Measurements from ENCODE around the gene TEAD2. TPM values are rescaled to one million over a fixed set of nuclear protein-coding genes. Genes with fewer than 3 reads are reported as not detected.
"Not testable (repeated sequence)": the region's sequence is repeated elsewhere in the genome, so short reads cannot be mapped to it uniquely, and the experiment has no call there.

TEAD2 gene
- total and polyA plus RNA-seq, 12 donors = 5.4 to 42.8 (median 27.4) TPM

DNA sequence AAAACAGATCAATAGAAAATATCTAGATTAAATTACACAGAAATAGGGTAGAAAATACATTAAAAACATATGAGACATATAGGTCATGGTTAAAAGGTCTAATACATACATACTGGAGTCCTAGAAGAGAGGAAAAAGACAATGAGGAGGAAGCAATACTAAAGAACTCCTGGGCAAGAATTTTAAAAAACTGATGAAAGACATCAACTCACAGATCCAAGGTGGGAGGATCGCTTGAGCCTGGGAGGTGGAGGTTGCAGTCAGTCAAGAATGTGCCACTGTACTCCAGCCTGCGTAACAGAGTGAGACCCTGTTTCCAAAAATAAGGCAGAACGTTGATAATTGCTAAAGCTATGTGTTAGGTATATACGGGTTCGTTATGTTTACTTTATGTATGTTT, 20.4 kb upstream of the TEAD2 start:
- intact Hi-C loops (cut with DNase I) = no loop called here
- Histone ChIP-seq H3K36me3 (replicated peaks in 1 of 2) (no peaks in the 10 kb centered on the region), H3K4me3 (no peak overlapping the region), H3K27ac (no peak overlapping the region), H3K9me3 (replicated peaks in 1 of 3) (peaks cover 0 to 4% (median 0%) of the 10 kb centered on the region in 3 donors), H3K27me3 (no peaks in the 10 kb centered on the region), H3K4me1 (replicated peaks in 1 of 2) (no peaks in the 10 kb centered on the region)
- no peak for DNase-seq
- TF ChIP-seq, protein P1, sequence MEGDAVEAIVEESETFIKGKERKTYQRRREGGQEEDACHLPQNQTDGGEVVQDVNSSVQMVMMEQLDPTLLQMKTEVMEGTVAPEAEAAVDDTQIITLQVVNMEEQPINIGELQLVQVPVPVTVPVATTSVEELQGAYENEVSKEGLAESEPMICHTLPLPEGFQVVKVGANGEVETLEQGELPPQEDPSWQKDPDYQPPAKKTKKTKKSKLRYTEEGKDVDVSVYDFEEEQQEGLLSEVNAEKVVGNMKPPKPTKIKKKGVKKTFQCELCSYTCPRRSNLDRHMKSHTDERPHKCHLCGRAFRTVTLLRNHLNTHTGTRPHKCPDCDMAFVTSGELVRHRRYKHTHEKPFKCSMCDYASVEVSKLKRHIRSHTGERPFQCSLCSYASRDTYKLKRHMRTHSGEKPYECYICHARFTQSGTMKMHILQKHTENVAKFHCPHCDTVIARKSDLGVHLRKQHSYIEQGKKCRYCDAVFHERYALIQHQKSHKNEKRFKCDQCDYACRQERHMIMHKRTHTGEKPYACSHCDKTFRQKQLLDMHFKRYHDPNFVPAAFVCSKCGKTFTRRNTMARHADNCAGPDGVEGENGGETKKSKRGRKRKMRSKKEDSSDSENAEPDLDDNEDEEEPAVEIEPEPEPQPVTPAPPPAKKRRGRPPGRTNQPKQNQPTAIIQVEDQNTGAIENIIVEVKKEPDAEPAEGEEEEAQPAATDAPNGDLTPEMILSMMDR (IDR thresholded peaks at IDR 0.05) = no peak
- no peak for TF ChIP-seq POLR2A (IDR thresholded peaks at IDR 0.05)
- 85 to 92% (median 89%) methylated on average over 5 of the region's 5 CpGs for WGBS, 4 donors

DNA sequence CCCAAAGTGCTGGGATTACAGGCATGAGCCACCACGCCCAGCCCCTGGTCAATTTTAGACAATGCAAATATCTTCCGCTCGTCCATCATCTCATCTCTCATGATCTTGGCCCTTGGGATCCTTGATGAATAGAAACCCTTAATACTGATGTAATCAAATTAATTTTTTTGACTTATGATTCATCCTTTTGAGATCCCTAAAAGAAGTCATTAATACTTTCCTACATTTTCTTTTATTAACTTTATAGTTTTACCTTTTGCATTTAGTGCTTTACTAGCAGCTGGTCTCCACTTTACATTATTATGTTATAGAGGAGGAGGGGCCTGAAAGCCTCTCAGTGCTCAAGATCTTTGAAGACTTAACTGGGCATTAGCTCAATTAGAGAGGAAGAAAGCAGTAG, 18.2 kb upstream of the TEAD2 start:
- TF ChIP-seq, protein P1 (IDR thresholded peaks at IDR 0.05) = no peak
- no peak for TF ChIP-seq POLR2A (IDR thresholded peaks at IDR 0.05)
- 83 to 94% (median 87%) methylated on average over 3 of the region's 3 CpGs for WGBS, 4 donors

DNA sequence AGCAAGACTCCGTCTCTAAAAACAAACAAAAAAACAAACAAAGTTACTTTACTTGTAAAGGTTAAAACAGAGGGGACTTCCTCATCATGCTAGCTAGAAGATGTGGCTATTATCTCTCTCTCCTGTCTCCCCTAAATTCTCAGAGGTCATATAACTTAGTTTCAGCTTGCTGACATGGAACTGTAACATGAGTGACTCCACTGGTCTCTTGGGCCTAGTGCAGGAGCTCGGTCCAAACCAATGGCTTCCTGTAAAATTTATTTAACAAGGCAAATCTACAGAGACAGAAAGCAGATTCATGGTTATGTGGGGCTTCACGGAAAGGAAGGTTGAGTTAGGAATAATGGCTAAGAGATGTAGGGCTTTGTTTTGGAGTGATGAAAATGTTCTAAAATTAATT, 16.3 kb upstream of the TEAD2 start:
- no peak overlapping the region for H3K4me3 ChIP-seq
- no peaks in the 10 kb centered on the region for H3K27me3 ChIP-seq
- H3K4me1 ChIP-seq (replicated peaks in 1 of 2) = no peaks in the 10 kb centered on the region
- H3K36me3 ChIP-seq (replicated peaks in 1 of 2) = no peaks in the 10 kb centered on the region
- H3K27ac ChIP-seq = no peak overlapping the region
- TF ChIP-seq, protein P1 (IDR thresholded peaks at IDR 0.05) = no peak
- no peak for TF ChIP-seq POLR2A (IDR thresholded peaks at IDR 0.05)
- intact Hi-C loops (cut with DNase I) = no loop called here
- no peak for DNase-seq
- H3K9me3 ChIP-seq (replicated peaks in 1 of 3) = peaks cover 0 to 4% (median 0%) of the 10 kb centered on the region in 3 donors
- 77 to 85% (median 84%) methylated on average over 3 of the region's 3 CpGs for WGBS, 4 donors

More for the DNA sequence above, 18.2 kb upstream of the TEAD2 start:
- intact Hi-C loops (cut with DNase I) = no loop called here
- DNase-seq = no peak
- no peaks in the 10 kb centered on the region for H3K36me3 ChIP-seq (replicated peaks in 1 of 2)
- H3K27ac ChIP-seq = no peak overlapping the region
- peaks cover 0 to 4% (median 0%) of the 10 kb centered on the region in 3 donors for H3K9me3 ChIP-seq (replicated peaks in 1 of 3)
- H3K4me3 ChIP-seq = no peak overlapping the region
- H3K27me3 ChIP-seq = no peaks in the 10 kb centered on the region
- H3K4me1 ChIP-seq (replicated peaks in 1 of 2) = no peaks in the 10 kb centered on the region

DNA sequence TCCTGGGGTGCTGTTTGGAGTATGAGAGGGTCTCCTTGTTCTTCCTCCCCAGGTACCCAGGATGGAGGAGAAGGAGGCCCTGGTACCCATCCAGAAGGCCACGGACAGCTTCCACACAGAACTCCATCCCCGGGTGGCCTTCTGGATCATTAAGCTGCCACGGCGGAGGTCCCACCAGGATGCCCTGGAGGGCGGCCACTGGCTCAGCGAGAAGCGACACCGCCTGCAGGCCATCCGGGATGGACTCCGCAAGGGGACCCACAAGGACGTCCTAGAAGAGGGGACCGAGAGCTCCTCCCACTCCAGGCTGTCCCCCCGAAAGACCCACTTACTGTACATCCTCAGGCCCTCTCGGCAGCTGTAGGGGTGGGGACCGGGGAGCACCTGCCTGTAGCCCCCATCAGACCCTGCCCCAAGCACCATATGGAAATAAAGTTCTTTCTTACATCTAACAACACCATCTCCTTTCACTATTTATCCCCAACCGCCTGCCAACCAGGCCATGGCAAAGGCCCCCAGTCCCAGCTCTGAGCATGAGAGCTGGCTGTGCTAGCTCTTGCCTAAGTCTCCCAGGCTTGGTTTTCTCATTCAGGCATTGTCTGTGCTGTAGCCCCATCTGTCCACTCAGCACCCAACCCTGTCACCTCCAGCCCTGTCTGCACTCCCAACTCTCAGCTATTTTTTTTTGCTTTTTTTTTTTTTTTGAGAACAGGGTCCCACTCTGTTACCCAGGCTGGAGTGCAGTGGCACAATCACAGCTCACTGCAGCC, 12.6 kb upstream of the TEAD2 start:
- 86 to 93% (median 87%) methylated on average over 9 to 16 of the region's 16 CpGs for WGBS, 4 donors
- no peaks in the 10 kb centered on the region for H3K36me3 ChIP-seq (replicated peaks in 1 of 2)
- no peaks in the 10 kb centered on the region for H3K9me3 ChIP-seq (replicated peaks in 1 of 3)
- no peak overlapping the region for H3K4me3 ChIP-seq
- no peaks in the 10 kb centered on the region for H3K27me3 ChIP-seq
- intact Hi-C loops (cut with DNase I) = no loop called here
- H3K4me1 ChIP-seq (replicated peaks in 1 of 2) = no peaks in the 10 kb centered on the region
- no peak for DNase-seq
- TF ChIP-seq POLR2A (IDR thresholded peaks at IDR 0.05) = no peak
- TF ChIP-seq, protein P1 (IDR thresholded peaks at IDR 0.05) = no peak
- no peak overlapping the region for H3K27ac ChIP-seq

DNA sequence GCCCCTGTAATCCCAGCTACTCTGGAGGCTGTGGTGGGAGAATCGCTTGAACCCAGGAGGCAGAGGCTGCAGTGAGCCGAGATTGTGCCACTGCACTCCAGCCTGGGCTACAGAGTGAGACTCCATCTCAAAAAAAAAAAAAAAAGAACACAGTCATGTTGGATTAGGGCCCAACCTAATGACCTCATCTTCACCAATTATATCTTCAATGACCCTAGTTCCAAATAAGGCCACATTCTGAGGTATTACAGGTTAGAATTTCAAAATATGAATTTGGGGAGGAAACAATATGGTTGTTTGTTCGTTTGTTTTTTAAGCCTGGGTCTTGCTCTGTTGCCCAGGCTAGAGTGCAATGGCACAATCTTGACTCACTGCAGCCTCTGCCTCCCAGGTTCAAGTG, 11.0 kb upstream of the TEAD2 start:
- WGBS, 4 donors = 69 to 85% (median 78%) methylated on average over 3 of the region's 3 CpGs
- H3K9me3 ChIP-seq (replicated peaks in 1 of 3); intact Hi-C loops (cut with DNase I); DNase-seq; H3K36me3 ChIP-seq (replicated peaks in 1 of 2); H3K4me3 ChIP-seq; H3K4me1 ChIP-seq (replicated peaks in 1 of 2); H3K27me3 ChIP-seq; H3K27ac ChIP-seq: not testable (repeated sequence)

Measured in adrenal gland (tissue), 12 donors.